Right atrium auricular region (tissue), 2 donors: Measurements from ENCODE around the gene SULT1A1. TPM values are rescaled to one million over a fixed set of nuclear protein-coding genes. Genes with fewer than 3 reads are reported as not detected.

Experiments
- DNase-seq: peaks from one replicate; pipeline ENCODE4 v3.0.0-alpha.2; 2019; ENCODE audit warnings: low spot score
- H3K27ac ChIP-seq, 2 donors: fragments of 200-600 bp; sonication (generic); 1 replicate in 1 of 2; 2 replicates in 1 of 2; pipeline ENCODE4 v1.5.1; 2016 to 2019
- H3K27me3 ChIP-seq, 2 donors: fragments of 200-600 bp; sonication (generic); one replicate each; pipeline versions ENCODE4 v1.5.1 to v1.6.0; 2017 to 2019
- H3K36me3 ChIP-seq: fragments of 200-600 bp; sonication (generic); one replicate; pipeline ENCODE4 v1.5.1; 2016
- H3K4me1 ChIP-seq, 2 donors: fragments of 200-600 bp; sonication (generic); one replicate each; pipeline versions ENCODE4 v1.5.1 to v1.6.0; 2017 to 2019
- H3K4me3 ChIP-seq, 2 donors: fragments of 200-600 bp; sonication (generic); 1 replicate in 1 of 2; 2 replicates in 1 of 2; pipeline ENCODE4 v1.5.1; 2017 to 2019; ENCODE audit warnings: mild to moderate bottlenecking in 1 of 2, moderate library complexity in 1 of 2
- H3K9me3 ChIP-seq, 2 donors: fragments of 200-600 bp; sonication (generic); one replicate each; pipeline ENCODE4 v1.5.1; 2019
- total RNA-seq, 2 donors: library from RNA; depleted of rRNA; stranded (reverse); fragments of >200 nt; gene quantifications; one replicate each; pipeline ENCODE4 v1.1.0, GENCODE V29; 2016
- TF ChIP-seq, protein P1 (sequence below), 2 donors: fragments of 200-600 bp; sonication (generic); IDR thresholded peaks; one replicate each; pipeline ENCODE4 v1.5.1; 2019; ENCODE audit warnings: antibody characterized with exemption in 2 of 2

SULT1A1 gene
- total RNA-seq, 2 donors from 2014 or later = 37.9 to 38.1 TPM

DNA sequence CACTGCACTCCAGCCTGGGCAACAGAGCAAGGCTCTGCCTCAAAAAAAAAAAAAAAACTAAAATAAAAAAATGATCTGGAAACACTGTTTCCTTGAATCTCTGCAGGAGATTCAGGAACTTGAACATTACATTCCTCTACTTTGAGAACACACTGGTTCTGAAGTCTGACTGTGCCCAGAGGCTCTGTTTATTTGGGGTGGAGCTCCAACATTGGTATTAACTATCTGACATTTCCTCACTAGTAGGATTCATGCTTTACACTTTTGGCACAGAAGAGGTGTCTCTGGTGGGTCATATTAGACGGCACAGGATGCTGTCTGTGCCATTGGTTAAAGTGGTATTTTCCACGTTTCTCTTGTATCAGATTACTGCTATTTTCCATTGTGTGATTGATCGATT, 23.4 kb downstream of the SULT1A1 start:
- Histone ChIP-seq H3K4me3 (no peak overlapping the region), H3K27ac (no peak overlapping the region), H3K36me3 (peaks cover 73% of the 10 kb centered on the region), H3K4me1 (no peaks in the 10 kb centered on the region), H3K9me3 (no peaks in the 10 kb centered on the region), H3K27me3 (no peaks in the 10 kb centered on the region)
- DNase-seq = no peak
- TF ChIP-seq, protein P1, sequence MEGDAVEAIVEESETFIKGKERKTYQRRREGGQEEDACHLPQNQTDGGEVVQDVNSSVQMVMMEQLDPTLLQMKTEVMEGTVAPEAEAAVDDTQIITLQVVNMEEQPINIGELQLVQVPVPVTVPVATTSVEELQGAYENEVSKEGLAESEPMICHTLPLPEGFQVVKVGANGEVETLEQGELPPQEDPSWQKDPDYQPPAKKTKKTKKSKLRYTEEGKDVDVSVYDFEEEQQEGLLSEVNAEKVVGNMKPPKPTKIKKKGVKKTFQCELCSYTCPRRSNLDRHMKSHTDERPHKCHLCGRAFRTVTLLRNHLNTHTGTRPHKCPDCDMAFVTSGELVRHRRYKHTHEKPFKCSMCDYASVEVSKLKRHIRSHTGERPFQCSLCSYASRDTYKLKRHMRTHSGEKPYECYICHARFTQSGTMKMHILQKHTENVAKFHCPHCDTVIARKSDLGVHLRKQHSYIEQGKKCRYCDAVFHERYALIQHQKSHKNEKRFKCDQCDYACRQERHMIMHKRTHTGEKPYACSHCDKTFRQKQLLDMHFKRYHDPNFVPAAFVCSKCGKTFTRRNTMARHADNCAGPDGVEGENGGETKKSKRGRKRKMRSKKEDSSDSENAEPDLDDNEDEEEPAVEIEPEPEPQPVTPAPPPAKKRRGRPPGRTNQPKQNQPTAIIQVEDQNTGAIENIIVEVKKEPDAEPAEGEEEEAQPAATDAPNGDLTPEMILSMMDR (IDR thresholded peaks at IDR 0.05) = no peak

DNA sequence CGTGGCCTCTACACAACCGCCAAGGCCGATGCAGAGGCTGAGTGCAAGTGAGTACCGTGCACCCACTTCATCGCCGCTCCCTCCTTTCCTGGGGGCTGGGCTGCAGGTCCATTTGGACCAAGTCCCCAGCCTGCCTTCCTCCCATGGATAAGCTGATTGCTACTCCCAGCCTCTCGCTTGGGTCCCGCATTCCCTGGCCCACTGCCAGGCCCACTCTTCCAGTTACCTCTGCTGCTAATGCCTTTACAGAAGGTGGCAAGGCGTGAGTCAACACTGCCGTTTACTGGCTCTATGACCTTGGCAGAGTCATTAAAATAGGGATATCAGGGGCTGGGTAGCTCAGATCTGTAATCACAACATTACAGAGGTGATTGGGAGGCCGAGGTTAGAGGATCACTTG, 24.2 kb downstream of the SULT1A1 start:
- TF ChIP-seq, protein P1 (IDR thresholded peaks at IDR 0.05) = no peak
- DNase-seq = no peak
- no peaks in the 10 kb centered on the region for H3K27me3 ChIP-seq
- H3K27ac ChIP-seq = no peak overlapping the region
- H3K4me1 ChIP-seq = no peaks in the 10 kb centered on the region
- no peak overlapping the region for H3K4me3 ChIP-seq
- peaks cover 66% of the 10 kb centered on the region for H3K36me3 ChIP-seq
- H3K9me3 ChIP-seq = no peaks in the 10 kb centered on the region

DNA sequence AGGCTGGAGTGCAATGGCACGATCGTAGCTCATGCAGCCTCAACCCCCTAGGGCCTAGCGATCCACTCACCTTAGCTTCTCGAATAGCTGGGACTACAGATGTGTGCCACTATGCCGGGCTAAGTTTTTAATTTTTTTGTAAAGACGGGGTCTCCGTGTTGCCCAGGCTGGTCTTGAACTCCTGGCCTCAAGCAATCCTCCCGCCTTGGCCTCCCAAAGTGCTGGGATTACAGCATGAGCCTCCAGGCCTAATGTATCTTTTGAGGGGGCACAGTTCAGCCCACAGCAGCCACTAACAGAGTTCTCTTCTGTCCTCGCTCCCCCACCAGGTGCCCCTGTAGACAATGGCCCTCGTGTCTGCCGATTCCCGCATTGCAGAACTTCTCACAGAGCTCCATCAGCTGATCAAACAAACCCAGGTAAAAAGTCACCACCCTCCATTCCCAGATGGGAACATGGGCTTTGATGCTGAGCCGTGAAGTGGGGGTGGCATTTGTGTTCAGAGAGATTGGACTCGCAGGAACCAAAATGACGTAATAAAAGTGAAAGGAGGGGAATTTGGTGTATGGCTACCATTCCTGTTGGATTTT, 29.0 kb downstream of the SULT1A1 start:
- peaks cover 32% of the 10 kb centered on the region for H3K36me3 ChIP-seq
- H3K4me1 ChIP-seq = no peaks in the 10 kb centered on the region
- no peak overlapping the region for H3K27ac ChIP-seq
- no peaks in the 10 kb centered on the region for H3K9me3 ChIP-seq
- TF ChIP-seq, protein P1 (IDR thresholded peaks at IDR 0.05) = no peak
- H3K27me3 ChIP-seq = no peaks in the 10 kb centered on the region
- no peak overlapping the region for H3K4me3 ChIP-seq
- DNase-seq = no peak

DNA sequence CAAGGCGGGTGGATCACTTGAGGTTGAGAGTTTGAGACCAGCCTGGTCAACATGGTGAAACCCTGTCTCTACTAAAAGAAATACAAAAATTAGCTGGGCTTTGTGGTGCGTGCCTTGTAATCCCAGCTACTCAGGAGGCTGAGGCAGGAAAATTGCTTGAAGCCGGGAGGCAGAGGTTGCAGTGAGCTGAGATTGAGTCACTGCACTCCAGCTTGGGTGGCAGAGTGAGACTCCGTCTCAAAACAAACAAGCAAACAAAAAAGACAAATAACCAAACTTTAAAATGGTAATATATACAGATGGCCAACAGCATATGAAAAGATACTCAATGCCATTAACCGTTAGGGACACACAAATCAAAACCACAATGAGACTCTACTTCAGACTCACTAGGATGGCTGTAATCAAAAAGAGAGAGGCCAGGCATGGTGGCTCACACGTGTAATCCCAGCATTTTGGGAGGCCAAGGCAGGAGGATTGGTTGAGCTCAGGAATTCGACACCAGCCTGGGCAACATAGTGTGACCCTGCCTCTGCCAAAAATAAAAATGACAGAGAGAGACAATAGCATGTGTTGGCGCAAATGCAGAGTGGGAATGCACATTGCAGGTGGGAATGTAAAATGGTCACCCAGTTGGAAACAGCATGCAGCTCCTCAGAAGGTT, 34.3 kb downstream of the SULT1A1 start:
- no peaks in the 10 kb centered on the region for H3K36me3 ChIP-seq
- DNase-seq = no peak
- no peak overlapping the region for H3K27ac ChIP-seq
- TF ChIP-seq, protein P1 (IDR thresholded peaks at IDR 0.05) = no peak
- no peak overlapping the region for H3K4me3 ChIP-seq
- peaks cover 0 to 29% of the 10 kb centered on the region in 2 donors for H3K4me1 ChIP-seq
- H3K9me3 ChIP-seq = no peaks in the 10 kb centered on the region
- no peaks in the 10 kb centered on the region for H3K27me3 ChIP-seq

DNA sequence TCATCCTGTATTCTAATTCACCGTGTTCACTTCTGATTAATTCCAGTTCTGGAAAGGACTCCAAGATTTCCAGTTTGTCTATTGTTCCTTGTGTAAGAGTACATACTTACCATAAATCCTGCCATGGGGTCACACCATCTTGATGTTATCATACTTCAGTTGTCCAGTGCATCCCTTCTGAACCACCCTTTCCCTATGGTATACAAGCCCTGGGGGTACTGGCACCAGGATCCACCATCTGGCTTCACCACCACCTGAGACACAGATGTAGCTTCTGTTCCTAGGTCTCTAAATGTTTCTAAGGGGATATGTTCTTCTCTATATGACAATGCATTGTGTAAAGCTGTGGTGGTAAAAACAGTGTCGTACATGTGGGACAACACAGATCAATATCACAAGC, 34.9 kb downstream of the SULT1A1 start:
- Histone ChIP-seq H3K27ac (no peak overlapping the region), H3K27me3 (no peaks in the 10 kb centered on the region), H3K4me1 (peaks cover 0 to 29% of the 10 kb centered on the region in 2 donors), H3K36me3 (no peaks in the 10 kb centered on the region), H3K9me3 (no peaks in the 10 kb centered on the region), H3K4me3 (no peak overlapping the region)
- TF ChIP-seq, protein P1 (IDR thresholded peaks at IDR 0.05) = no peak
- no peak for DNase-seq
